ENCODE results near the gene UNC45A.
"Not testable (repeated sequence)": the region's sequence is repeated elsewhere in the genome, so short reads cannot be mapped to it uniquely, and the experiment has no call there.

UNC45A gene

DNA sequence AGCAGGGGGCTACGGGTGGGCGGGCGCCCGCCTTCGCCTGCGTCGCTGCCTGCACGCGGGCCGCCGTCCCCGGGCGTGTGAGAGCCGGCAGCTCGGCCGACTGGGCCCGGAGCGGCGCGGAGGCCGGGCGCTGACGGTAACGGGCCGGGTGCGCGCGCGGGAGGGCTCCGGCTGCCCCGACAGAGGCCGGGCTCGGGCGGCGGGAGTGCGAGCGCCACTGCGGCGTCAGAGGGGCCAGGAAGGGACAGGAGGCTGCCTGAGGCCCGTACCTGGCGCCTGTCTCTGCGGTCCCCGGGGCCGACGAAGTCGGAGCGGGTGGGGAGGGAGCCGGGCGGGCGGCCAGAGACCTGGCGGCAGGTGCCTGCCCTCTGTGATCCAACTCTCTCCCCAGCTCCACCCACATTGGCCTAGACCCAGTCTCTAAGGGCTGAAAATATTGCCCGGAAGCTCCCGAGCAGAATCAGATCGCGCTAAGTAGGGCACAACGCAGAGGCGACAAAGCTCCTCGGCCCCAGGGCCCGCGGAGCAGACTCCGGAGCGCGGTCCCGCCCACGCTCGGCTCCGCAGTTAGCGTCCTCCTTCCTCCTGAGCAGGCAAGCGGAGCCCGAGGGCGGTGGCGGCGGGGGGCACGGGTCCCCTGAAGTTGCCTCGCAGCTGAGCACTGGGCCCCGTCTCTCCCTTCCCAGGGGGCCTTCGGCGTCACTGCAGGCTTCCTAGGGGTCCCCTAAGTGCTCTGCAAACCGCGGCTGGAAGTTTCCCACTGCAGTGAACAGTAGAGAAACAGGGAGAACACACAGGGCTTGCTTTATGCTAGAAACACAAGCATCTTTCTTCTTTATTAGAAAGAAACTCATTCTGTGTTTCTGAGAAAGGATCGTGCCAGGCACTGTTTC, 32.0 kb upstream of the UNC45A start, which contains the start of gene MAN2A2:
Gene MAN2A2 (plus strand): TSS at position 463 of the 893 bp plus-strand sequence. CDS start 906 bp downstream, outside the sequence.
- no peak for DNase-seq

DNA sequence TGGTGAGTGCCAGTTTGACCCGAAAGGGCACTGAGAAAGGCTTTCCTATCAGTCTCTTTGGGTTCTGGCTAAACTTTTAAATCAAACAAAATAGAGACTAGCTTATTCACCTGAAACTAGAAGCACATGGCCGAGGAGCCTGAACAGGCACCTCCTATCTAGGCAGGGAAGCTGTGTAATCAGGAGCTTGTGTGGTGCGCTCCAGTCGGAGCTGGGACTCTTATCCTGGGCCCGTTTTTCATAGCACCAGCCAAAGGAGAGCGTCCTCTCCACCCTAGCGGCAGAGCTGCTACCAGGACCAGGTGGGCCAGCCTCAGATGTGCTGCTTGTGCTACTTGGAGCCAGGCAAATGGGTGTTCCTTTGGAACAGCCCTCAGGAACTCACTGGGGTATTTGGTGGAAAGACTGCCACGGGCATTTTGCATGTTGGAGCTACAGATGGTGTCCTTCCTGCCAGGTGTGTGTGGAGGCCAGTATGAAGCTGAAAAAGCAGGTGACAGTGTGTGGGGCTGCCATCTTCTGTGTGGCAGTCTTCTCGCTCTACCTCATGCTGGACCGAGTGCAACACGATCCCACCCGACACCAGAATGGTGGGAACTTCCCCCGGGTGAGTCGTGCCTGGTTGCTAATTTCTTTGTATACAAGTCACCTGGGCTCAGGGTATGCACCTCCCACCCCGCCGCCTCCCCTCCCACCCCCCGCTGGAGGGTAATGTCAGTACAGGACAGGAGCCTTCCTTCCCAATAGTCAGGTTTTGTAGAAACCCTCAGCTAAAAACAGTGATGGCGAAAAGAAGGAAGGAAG, 31.1 kb upstream of the UNC45A start:
- no peak for DNase-seq

DNA sequence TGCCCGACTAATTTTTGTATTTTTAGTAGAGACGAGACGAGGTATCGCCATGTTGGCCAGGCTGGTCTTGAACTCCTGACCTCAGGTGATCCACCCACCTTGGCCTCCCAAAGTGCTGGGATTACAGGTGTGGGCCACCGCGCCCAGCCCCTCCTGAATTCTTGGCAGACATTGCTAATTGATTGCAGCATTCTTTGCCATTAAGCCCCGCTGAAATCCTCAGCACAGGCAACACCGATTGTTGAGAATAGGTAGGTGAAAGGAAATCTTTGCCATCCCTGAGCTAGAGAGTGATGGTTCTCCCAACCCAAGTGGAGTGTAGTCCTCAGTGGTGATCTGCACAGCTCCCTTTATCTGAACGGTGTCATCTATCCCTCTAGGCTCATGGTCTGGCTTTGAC, 30.3 kb upstream of the UNC45A start:
- DNase-seq, result no peak

DNA sequence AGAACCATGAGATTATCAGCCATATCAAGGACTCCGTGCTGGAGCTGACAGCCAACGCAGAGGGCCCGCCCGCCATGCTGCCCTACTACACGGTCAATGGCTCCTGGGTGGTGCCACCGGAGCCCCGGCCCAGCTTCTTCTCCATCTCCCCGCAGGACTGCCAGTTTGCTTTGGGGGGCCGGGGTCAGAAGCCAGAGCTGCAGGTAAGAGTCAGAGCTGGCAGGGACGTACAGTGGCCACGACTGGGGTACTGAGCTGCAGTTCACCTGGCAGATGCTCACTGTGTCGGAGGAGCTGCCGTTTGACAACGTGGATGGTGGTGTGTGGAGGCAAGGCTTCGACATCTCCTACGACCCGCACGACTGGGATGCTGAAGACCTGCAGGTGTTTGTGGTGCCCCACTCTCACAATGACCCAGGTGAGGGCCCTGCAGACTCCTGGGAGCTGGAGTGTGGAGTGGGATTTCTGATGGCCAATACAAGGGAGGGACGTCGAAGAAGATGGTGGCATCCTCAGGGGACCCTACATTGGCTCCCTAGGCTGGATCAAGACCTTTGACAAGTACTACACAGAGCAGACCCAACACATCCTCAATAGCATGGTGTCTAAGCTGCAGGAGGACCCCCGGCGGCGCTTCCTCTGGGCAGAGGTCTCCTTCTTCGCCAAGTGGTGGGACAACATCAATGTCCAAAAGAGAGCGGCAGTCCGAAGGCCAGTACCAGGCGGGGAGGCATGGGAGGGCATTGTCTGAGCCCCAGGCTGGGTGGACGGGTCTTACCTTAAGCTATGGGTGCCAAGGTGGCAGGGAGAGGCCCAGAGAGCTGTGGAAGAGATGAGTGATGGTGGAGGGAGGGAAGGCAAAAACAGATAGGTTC, 29.5 kb upstream of the UNC45A start:
- DNase-seq, result no peak

DNA sequence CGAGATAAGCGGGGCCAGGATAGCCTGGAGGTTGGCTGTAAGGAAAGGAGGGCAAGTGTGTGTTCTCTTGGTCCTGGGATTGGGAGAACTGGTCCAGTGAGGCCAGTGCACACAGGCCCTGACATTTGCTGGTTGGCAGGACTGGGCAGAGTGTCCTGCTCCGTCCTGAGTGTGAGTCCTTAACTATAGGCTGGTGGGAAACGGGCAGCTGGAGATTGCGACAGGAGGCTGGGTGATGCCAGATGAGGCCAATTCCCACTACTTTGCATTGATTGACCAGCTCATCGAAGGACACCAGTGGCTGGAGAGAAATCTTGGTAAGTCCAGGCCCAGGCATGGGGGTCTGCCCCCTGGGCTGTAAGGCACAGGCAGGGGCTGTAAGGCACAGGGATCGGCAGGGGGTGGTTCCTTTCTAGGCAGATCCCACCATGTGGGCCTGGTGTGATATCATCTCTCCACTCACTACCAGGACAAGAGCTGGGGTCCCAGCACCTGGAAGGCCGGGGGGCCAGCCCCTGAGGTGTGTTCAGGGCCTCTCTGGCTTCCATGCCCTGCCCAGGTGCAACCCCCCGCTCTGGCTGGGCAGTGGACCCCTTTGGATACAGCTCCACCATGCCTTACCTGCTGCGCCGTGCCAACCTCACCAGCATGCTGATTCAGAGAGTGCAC, 28.8 kb upstream of the UNC45A start:
- no peak for DNase-seq

DNA sequence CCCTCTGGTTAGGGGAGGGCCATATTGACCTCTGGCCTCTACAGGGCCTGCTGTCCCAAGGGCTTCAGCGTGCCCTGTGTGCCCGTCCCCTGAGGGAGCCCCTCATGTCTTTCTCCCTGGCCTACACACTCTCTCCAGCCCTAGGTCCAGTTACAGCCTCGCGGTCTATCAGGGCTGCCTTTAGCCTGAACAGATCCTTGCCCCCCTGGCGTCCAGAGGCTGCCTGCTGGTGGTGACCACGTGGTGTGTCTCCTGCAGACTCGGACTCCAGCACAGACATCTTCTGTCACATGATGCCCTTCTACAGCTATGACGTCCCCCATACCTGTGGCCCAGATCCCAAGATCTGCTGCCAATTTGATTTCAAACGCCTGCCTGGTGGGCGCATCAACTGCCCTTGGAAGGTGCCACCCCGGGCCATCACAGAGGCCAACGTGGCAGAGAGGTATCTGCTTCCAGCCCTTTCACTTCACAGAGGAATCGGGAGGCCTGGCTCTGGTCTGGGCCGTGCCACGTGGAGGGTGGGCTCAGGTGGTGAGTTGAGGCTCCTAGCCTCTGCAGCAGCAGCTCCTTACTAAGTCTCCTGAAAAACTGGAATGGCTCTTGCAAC, 27.9 kb upstream of the UNC45A start:
- no peak for DNase-seq

DNA sequence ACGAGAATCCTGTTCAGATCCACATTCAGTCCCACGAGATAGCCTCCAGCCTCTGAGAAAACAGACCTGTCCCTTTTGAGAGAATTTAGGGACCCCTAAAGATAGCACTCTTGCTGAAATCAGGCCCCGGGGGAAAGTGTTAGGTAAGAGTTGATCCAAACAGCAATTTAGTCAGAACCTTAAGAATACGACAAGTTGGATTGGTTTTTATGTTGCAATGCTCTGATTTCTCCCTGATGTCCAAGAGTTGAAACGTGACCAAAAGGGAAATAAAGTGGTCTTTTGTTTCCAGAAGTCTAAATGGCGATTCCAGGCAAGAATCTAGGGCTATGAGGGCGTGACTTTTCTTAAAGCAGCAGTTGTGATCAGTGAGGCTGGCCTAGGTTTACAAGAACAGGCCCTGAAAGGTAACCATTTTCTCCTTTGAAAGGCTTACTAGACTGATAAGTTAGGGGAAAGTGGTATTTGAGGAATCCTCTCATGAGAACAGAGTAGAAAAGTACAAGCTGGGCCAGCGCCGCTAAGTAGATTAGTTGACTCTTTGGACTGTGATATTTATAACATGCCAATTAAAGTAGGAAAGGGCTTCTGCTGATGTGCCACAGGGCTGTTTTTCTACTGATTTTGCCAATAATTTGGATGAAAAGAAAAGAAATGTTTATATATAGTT, 27.1 kb upstream of the UNC45A start:
- DNase-seq, result no peak

DNA sequence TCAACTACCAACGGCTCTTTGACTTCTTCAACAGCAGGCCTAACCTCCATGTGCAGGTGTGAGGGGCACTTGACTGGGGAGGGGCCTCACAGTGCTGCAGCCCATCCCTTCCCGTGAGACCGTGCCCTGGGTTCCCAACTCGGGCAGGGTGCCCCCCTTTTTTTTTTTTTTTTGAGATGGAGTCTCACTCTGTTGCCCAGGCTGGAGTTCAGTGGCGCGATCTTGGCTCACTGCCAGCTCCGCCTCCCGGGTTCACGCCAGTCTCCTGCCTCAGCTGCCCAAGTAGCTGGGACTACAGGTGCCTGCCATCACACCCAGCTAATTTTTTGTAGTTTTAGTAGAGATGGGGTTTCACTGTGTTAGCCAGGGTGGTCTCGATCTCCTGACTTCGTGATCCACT, 25.6 kb upstream of the UNC45A start:
- DNase-seq, result not testable (repeated sequence)

DNA sequence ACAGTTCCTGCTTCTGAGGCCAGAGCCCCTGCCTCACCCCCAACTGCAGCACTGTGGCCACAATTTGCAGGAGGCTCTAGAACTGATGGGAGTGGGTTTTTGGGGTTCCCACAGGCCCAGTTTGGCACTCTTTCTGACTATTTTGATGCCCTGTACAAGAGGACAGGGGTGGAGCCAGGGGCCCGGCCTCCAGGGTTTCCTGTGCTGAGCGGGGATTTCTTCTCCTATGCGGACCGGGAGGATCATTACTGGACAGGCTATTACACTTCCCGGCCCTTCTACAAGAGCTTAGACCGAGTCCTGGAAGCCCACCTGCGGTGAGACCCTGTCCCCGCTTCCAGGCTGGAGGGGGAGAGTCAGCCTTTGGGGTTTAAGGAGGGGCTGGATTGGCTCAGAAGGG, 25.1 kb upstream of the UNC45A start:
- no peak for DNase-seq

DNA sequence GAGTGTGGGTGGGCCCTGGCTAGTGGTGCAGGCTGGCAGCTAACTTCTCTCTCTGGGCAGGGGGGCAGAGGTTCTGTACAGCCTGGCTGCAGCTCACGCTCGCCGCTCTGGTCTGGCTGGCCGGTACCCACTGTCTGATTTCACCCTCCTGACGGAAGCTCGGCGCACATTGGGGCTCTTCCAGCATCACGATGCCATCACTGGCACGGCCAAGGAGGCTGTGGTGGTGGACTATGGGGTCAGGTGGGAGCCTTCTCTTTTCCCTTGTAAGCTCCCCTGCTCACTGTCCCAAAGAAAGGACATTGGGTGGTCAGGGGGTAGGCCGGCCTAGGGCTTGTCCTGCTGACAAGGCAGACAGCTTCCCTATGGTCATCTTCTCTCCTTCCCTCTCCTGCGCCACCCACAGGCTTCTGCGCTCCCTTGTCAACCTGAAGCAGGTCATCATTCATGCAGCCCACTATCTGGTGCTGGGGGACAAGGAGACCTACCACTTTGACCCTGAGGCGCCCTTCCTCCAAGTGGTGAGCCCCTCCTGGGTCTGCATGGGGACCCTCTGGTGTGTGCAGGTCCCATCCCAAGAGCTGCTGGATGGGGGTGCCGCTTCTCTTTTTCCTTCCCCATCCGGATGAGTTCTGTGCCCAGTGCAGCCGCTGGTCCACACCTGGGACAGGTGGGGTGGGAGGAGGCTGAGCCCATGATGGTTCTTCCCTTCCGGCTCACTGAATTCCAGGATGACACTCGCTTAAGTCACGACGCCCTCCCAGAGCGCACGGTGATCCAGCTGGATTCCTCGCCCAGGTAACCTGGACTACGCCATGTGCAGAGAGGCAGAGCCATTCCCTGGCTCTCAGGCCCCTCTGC, 24.4 kb upstream of the UNC45A start:
- DNase-seq, result no peak

DNA sequence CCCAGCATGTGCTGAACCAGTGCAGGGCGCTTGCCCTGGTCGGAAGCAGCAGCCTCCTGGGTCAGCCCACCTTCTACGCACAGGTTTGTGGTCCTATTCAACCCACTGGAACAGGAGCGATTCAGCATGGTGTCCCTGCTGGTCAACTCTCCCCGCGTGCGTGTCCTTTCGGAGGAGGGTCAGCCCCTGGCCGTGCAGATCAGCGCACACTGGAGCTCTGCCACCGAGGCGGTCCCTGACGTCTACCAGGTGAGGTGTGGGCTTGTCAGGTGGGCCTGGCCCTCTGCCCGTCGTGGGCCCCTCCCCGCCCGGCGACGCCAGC, 23.8 kb upstream of the UNC45A start:
- no peak for DNase-seq

DNA sequence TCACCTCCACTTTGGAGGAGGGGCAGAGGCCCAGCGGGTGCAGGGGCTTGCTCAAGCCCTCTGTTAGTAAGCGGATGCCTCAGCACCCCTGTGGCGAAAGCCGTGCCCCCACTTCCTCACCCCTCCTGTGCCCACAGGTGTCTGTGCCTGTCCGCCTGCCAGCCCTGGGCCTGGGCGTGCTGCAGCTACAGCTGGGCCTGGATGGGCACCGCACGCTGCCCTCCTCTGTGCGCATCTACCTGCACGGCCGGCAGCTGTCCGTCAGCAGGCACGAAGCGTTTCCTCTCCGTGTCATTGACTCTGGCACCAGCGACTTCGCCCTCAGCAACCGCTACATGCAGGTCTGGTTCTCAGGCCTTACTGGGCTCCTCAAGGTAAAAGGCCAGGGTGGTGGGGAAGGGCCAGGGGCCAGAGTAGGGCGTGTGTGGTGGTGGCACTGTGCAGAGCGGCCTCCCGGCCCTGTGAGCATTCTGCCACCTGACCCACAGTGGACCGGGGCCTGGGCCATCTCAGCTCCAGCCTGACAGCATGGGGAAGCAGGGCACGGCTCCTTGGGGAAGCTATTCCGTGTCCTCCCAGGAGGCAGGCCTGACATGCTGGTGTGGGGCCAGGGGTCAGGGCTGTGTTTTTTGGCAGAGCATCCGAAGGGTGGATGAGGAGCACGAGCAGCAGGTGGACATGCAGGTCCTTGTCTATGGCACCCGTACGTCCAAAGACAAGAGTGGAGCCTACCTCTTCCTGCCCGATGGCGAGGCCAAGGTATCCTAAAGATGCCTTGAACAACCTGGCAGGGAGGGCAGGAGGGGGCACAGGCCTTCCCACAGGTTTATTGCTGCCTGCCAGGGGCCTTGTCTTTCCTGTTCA, 22.9 kb upstream of the UNC45A start:
- no peak for DNase-seq

DNA sequence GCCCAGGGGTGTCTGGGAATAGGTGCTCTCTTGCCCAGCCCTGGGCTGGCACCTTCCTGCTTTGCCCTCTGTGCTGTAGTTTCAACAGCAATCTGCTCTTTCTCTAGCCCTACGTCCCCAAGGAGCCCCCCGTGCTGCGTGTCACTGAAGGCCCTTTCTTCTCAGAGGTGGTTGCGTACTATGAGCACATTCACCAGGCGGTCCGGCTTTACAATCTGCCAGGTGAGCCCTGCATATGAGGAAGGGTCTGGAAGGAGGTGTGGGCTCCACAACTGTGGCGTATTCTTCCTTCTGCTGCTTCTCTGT, 22.4 kb upstream of the UNC45A start:
- DNase-seq, result no peak

DNA sequence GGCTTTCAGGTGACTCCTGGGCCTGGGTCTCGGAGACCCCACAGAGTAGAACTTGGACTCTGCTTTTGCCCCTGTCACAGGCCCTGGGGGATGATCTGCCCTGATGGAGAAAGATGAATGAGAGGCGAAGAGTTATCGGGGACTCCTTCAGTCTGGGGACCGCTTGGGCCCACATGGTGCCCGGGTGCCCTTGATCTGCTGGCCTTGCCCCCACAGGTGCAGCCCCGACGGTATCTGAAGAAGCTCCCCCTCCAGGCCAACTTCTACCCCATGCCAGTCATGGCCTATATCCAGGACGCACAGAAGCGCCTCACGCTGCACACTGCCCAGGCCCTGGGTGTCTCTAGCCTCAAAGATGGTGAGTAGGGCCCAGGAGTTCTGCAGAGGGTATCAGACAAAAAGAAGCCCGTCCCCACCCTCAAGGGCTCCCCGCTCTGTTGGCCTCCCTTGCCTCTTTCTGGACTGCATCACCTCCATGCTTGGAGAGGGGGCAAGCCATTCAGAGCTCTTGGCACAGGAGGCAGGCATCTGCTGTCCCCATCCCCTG, 21.6 kb upstream of the UNC45A start:
- DNase-seq, result no peak

DNA sequence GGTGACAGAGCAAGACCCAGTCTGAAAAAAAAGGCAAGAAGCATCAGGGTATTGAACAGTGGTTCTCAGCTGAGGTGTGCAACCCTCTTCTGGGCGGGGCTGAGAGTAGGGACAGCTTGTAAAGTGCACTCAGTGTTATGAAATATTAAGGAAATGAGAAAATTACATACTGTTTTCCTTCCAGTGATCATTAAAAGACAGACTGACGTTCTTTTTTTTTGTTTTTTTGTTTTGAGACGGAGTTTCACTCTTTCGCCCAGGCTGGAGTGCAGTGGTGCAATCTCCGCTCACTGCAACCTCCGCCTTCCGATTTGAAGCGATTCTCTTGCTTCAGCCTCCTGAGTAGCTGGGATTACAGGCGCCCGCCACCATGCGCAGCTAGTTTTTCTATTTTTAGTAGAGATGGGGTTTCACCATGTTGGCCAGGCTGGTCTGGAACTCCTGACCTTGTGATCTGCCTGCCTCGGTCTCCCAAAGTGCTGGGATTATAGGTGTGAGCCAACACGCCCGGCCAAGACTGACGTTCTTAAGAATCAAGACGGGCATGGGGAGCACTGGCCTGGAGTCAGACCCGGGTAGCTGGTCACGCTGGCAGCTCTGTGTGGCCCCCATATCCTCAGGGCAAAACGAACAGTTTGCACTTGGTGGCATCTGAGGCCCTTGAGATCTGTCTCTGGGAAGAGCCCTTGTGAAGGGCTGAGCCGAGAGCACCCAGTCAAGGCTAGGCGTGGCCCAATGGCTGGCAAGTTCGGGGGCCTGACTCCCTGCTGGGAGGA, 20.6 kb upstream of the UNC45A start:
- DNase-seq, result no peak

DNA sequence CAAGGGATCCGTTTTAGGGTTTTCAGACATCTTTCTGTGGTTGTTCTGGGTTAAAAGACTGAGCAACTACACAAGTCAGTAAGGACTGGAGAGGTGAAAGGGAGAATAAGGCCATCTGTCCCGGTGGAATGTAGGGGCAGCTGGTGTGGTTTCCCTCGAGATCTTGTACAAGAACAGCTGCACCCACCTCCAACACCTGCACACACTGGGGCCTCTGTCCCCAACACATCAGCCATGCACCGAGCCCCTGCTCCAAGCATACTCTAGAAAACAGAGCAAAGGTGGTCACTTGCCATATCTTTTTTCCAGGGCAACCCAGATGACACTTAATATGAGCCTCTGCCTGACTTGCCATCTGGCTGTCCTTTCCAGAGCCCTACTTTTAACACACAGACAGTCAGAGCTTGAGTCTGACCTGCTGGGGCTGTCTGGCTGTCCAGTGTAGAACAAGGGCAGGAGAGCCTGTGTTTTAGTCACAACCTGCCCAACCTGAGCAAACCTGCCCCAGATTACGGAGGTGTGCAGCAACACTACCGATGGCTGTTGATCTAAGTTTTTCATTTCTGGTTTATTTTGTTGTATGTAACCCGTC, 19.8 kb upstream of the UNC45A start:
- no peak for DNase-seq

DNA sequence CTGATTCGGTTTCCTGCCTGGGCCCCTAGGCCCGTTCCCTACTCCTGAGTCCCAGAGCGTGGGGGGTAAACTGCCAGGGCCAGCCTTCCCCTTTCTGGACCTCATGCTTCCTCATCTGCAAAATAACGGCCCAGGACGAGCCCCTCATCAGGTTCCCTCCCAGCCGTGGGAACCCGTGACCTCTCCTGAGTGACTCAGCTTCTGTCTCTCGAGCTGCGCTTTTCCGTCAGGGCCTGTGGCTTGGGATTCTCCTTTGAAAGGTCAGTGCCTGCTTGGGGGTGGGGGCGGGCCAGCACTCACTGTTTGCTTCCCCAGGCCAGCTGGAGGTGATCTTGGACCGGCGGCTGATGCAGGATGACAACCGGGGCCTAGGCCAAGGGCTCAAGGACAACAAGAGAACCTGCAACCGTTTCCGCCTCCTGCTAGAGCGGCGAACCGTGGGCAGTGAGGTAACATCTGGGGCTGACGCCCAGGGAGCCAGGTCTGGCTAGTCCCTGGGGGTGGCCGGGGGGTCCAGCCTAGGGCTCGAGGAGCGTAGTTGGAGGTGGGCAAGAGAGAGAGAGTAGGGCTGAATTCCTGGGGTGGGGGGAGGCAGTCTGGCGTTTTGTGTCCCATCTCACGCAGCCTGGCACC, 19.2 kb upstream of the UNC45A start:
- DNase-seq, result no peak

DNA sequence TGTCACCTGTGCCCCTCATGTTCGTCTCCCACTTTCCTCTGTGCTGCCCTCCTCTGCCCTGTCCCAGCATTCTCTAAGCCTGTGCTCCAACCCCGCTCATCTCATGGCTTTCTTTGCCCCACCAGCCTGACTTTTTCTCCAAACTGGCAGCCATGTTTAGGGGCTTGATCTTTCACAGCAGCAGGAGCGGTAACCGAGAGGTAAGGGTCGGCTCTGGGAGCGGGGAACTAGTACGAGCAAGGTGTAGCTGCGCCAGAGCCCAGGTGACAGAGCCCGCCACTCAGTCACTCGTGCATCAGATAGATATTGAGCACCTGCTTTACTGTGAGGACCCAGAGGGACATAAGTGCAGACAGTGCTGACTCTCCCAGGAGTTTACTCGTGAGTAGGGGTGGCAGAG, 18.6 kb upstream of the UNC45A start:
- DNase-seq, result no peak
